ENCODE results near the gene RCCD1. TPM values are rescaled to one million over a fixed set of nuclear protein-coding genes. Genes with fewer than 3 reads are reported as not detected.

Gene RCCD1
- total and polyA plus RNA-seq, 9 of the 15 experiments (the other 6 are each of a cell fraction or from before 2014, with no cell fraction given) = 11.1 to 51.4 (median 24.7) TPM

- TF ChIP-seq PRDM10 (IDR thresholded peaks at IDR 0.05; ENCODE audit: partially characterized antibody) (peak; percentile 75), MAFK (IDR thresholded peaks at IDR 0.05; ENCODE audit: low read length) (0 out of 2 replicates have a peak, but pooled peaks have one; percentile 12), GTF2E2 (tag; IDR thresholded peaks at IDR 0.05) (no peak), CC2D1A (IDR thresholded peaks at IDR 0.05) (0 out of 2 replicates have a peak, but pooled peaks have one; percentile 16), ZNF512 (tag; IDR thresholded peaks at IDR 0.05) (no peak), PCBP2 (IDR thresholded peaks at IDR 0.05; ENCODE audit: low read depth, low read length, poor library complexity, severe bottlenecking) (no peak), POLR2H (tag; IDR thresholded peaks at IDR 0.05; ENCODE audit: low read depth) (peak; percentile 62; the same call in 1 of the 2 replicates), XRCC3 (IDR thresholded peaks at IDR 0.05) (no peak), CTCF (IDR thresholded peaks at IDR 0.05 in 2 of 3, conservative IDR thresholded peaks at IDR 0.05 in 1 of 3; ENCODE audit: insufficient read depth in 2 of 3, low read depth in 1 of 3, low read length in 3 of 3) (peak; percentile 92 to 98 (median 98)), TCFL5 (CRISPR knock-in tag; conservative IDR thresholded peaks at IDR 0.05) (no peak), LARP7 (IDR thresholded peaks at IDR 0.05) (0 out of 2 replicates have a peak, but pooled peaks have one; percentile 39), HMBOX1 (IDR thresholded peaks at IDR 0.05) (no peak), SNIP1 (IDR thresholded peaks at IDR 0.05; ENCODE audit: low read depth) (peak; percentile 52; the same call in 1 of the 2 replicates), FOXP4 (CRISPR knock-in tag; IDR thresholded peaks at IDR 0.05; ENCODE audit: borderline replicate concordance) (no peak), POLR2G (IDR thresholded peaks at IDR 0.05; ENCODE audit: low read depth, low read length) (peak; percentile 93), ZNF384 (IDR thresholded peaks at IDR 0.05; ENCODE audit: low read depth, low read length) (peak; percentile 16; the same call in 1 of the 2 replicates)
Measured at GRCh38 chr15:90931828-90932659, 22.6 kb upstream of the RCCD1 start, which contains the start of gene HDDC3 (continued).

All from K562 (cell line).